ENCODE data around the gene C4A. TPM values are rescaled to one million over a fixed set of nuclear protein-coding genes. Genes with fewer than 3 reads are reported as not detected.
A peak's percentile ranks its signal among the peaks of the same experiment; 100 is the strongest.

The C4A gene
- total and polyA plus RNA-seq, 2 of the 13 experiments (the other 11 are each of a cell fraction or from before 2014, with no cell fraction given) = 165 to 478 TPM

DNA sequence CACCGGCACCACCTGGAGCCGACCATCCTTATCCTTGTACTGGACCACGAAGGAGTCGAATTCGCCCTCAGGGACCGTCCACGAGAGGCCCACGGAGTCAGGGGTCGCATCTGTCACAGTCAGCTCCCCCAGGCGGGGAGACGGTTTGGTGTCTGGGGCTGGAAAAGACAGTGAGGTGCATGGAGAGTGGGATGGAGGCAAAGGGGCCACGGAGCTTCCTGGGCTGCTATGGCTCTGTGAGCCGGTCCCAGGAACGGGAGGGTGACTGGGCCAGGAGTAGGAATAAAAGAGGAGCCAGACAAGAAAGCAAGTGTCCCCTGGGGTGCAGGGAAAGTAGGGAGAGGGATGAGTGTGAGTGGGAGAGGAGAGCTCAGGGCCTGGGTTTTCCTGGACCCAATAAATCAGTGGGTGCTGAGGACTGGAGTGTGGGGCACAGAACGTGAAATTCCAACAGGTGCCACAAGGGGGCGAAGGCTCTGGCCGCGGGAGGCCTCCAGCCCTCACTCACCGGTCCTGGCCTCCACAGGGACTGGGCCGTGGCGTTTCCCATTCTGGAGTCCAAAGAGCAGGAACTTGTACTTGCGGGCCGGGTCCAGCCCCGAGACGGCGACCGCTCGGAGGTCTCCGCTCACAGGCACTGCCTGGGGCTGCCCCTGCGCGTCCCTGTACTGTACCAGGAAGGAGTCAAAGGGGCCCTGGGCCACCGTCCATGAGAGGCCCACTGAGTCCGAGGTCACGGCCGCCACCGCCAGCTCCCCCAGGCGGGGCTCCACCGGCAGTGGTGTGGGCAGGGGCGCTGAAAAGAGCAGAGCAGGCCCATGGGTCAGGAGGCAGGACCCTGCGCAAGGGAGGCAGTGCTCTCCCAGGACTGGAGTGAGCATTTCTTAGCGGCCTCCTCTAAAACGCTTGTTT, 66.3 kb downstream of the C4A start (continued):
- TF ChIP-seq ZNF431 (CRISPR knock-in tag; IDR thresholded peaks at IDR 0.05; ENCODE audit: borderline replicate concordance, low read depth) (peak; percentile 80; the same call in 1 of the 2 replicates), ZNF605 (CRISPR knock-in tag; IDR thresholded peaks at IDR 0.05) (peak; percentile 87; the same call in 1 of the 2 replicates), ZNF317 (CRISPR knock-in tag; IDR thresholded peaks at IDR 0.05) (peak; percentile 62; the same call in 1 of the 2 replicates), ZNF30 (CRISPR knock-in tag; IDR thresholded peaks at IDR 0.05) (0 out of 2 replicates have a peak, but pooled peaks have one; percentile 72), ZNF598 (CRISPR knock-in tag; IDR thresholded peaks at IDR 0.05; ENCODE audit: borderline replicate concordance) (peak; percentile 64; the same call in 1 of the 2 replicates), MEIS2 (CRISPR knock-in tag; IDR thresholded peaks at IDR 0.05) (peak; percentile 79; the same call in 1 of the 2 replicates), WIZ (CRISPR knock-in tag; IDR thresholded peaks at IDR 0.05) (peak; percentile 32), ARNT (IDR thresholded peaks at IDR 0.05) (no peak), ZNF160 (CRISPR knock-in tag; IDR thresholded peaks at IDR 0.05) (0 out of 2 replicates have a peak, but pooled peaks have one; percentile 53), MXI1 (IDR thresholded peaks at IDR 0.05; ENCODE audit: borderline replicate concordance, low read depth, low read length) (peak; percentile 59; the same call in 1 of the 3 replicates), ZNF709 (CRISPR knock-in tag; IDR thresholded peaks at IDR 0.05) (peak; percentile 93), IRF2 (CRISPR knock-in tag; IDR thresholded peaks at IDR 0.05) (peak; percentile 74), ZNF746 (CRISPR knock-in tag; IDR thresholded peaks at IDR 0.05) (peak; percentile 52; the same call in 1 of the 2 replicates), ZNF552 (CRISPR knock-in tag; IDR thresholded peaks at IDR 0.05; ENCODE audit: borderline replicate concordance) (peak; percentile 68; the same call in 1 of the 2 replicates), MEF2D (CRISPR knock-in tag; IDR thresholded peaks at IDR 0.05) (peak; percentile 81), YEATS4 (CRISPR knock-in tag; IDR thresholded peaks at IDR 0.05; ENCODE audit: borderline replicate concordance) (peak; percentile 87), KDM2A (CRISPR knock-in tag; IDR thresholded peaks at IDR 0.05; ENCODE audit: borderline replicate concordance, low read depth) (peak; percentile 96), ZNF383 (CRISPR knock-in tag; IDR thresholded peaks at IDR 0.05; ENCODE audit: borderline replicate concordance) (peak; percentile 71; the same call in 1 of the 2 replicates), NR2C2 (CRISPR knock-in tag; IDR thresholded peaks at IDR 0.05; ENCODE audit: borderline replicate concordance) (peak; percentile 64; the same call in 1 of the 2 replicates), E2F5 (CRISPR knock-in tag; conservative IDR thresholded peaks at IDR 0.05) (peak; percentile 55), GATAD1 (CRISPR knock-in tag; IDR thresholded peaks at IDR 0.05) (peak; percentile 66)
- TF ChIP-seq, protein P1, sequence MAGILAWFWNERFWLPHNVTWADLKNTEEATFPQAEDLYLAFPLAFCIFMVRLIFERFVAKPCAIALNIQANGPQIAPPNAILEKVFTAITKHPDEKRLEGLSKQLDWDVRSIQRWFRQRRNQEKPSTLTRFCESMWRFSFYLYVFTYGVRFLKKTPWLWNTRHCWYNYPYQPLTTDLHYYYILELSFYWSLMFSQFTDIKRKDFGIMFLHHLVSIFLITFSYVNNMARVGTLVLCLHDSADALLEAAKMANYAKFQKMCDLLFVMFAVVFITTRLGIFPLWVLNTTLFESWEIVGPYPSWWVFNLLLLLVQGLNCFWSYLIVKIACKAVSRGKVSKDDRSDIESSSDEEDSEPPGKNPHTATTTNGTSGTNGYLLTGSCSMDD (CRISPR knock-in tag; IDR thresholded peaks at IDR 0.05) = peak; percentile 76; the same call in 1 of the 2 replicates
- TF ChIP-seq, protein P2, sequence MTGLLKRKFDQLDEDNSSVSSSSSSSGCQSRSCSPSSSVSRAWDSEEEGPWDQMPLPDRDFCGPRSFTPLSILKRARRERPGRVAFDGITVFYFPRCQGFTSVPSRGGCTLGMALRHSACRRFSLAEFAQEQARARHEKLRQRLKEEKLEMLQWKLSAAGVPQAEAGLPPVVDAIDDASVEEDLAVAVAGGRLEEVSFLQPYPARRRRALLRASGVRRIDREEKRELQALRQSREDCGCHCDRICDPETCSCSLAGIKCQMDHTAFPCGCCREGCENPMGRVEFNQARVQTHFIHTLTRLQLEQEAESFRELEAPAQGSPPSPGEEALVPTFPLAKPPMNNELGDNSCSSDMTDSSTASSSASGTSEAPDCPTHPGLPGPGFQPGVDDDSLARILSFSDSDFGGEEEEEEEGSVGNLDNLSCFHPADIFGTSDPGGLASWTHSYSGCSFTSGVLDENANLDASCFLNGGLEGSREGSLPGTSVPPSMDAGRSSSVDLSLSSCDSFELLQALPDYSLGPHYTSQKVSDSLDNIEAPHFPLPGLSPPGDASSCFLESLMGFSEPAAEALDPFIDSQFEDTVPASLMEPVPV (CRISPR knock-in tag; IDR thresholded peaks at IDR 0.05) = 0 out of 2 replicates have a peak, but pooled peaks have one; percentile 60
- TF ChIP-seq, protein P3, sequence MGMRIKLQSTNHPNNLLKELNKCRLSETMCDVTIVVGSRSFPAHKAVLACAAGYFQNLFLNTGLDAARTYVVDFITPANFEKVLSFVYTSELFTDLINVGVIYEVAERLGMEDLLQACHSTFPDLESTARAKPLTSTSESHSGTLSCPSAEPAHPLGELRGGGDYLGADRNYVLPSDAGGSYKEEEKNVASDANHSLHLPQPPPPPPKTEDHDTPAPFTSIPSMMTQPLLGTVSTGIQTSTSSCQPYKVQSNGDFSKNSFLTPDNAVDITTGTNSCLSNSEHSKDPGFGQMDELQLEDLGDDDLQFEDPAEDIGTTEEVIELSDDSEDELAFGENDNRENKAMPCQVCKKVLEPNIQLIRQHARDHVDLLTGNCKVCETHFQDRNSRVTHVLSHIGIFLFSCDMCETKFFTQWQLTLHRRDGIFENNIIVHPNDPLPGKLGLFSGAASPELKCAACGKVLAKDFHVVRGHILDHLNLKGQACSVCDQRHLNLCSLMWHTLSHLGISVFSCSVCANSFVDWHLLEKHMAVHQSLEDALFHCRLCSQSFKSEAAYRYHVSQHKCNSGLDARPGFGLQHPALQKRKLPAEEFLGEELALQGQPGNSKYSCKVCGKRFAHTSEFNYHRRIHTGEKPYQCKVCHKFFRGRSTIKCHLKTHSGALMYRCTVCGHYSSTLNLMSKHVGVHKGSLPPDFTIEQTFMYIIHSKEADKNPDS (CRISPR knock-in tag; IDR thresholded peaks at IDR 0.05) = peak; percentile 63; the same call in 1 of the 2 replicates

All from HepG2 (cell line).